AG09319 (cell line): ENCODE data around the gene DPM2.

Experiments
- DNase-seq: peaks from one replicate; pipeline ENCODE4 v3.0.0-alpha.2; 2010; ENCODE audit warnings: low read depth; ENCODE audit errors: extremely low read depth
- TF ChIP-seq, protein P1 (sequence below): IDR thresholded peaks from 2 replicates; pipeline ENCODE4 v1.5.1; 2011; ENCODE audit warnings: low read depth, mild to moderate bottlenecking, inconsistent platforms, low read length, moderate library complexity

DPM2 gene

DNA sequence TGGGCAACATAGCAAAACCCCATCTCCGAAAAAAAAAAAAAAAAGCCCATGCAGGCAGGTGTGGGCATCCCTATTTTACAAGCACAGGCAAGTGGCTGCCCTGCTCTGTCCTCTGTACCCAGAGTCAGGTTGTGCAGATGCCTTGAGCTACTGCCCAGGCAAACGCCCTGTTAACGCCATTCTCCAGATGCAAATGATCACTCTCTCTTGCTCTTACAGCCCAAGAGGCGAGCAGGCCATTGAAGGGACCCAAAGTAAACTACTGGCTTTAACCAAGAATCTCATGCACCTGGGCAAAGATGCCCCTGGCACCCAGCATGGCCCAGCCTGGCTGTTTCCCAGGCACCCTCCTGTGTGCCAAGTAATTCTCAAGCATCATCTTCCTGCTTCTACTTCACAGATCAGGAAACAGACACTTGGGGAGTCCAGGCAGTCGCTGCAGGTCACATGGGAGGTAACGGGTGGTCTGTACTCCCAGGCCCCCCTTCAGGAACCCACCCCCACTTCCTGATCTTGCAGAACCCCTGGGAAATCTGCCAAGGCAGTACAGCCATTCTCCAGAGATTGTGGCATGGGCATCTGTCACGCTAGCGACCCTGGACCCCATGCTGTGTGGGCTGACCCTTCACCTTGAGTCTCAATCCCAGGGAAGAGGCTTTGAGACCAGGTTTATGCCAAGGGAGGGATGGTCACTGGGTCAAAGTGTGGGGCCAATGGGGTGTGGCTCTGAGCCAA is 28.9 kb upstream of the DPM2 start:
- DNase-seq = no peak
- TF ChIP-seq, protein P1, sequence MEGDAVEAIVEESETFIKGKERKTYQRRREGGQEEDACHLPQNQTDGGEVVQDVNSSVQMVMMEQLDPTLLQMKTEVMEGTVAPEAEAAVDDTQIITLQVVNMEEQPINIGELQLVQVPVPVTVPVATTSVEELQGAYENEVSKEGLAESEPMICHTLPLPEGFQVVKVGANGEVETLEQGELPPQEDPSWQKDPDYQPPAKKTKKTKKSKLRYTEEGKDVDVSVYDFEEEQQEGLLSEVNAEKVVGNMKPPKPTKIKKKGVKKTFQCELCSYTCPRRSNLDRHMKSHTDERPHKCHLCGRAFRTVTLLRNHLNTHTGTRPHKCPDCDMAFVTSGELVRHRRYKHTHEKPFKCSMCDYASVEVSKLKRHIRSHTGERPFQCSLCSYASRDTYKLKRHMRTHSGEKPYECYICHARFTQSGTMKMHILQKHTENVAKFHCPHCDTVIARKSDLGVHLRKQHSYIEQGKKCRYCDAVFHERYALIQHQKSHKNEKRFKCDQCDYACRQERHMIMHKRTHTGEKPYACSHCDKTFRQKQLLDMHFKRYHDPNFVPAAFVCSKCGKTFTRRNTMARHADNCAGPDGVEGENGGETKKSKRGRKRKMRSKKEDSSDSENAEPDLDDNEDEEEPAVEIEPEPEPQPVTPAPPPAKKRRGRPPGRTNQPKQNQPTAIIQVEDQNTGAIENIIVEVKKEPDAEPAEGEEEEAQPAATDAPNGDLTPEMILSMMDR = no peak

DNA sequence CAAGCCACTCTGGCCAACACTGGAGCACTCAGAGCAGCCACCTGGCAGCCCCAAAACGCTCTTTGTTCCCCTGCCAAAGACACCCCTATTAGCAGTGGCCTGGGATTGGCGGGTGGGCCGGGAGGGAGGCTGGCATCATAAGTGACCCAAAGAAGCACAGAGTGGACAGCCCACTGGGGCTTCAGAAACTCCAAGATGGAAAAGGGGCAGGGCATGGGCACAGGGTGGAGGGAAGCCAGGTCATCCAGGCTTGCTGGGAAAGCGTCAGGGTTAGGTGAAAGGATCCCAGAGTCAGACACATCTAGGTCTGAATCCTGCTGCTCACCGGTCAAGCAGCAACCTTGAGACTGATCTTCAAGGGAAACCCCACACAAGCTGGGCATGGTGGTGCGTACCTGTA is 28.3 kb upstream of the DPM2 start:
- no peak for DNase-seq
- TF ChIP-seq, protein P1 = no peak

DNA sequence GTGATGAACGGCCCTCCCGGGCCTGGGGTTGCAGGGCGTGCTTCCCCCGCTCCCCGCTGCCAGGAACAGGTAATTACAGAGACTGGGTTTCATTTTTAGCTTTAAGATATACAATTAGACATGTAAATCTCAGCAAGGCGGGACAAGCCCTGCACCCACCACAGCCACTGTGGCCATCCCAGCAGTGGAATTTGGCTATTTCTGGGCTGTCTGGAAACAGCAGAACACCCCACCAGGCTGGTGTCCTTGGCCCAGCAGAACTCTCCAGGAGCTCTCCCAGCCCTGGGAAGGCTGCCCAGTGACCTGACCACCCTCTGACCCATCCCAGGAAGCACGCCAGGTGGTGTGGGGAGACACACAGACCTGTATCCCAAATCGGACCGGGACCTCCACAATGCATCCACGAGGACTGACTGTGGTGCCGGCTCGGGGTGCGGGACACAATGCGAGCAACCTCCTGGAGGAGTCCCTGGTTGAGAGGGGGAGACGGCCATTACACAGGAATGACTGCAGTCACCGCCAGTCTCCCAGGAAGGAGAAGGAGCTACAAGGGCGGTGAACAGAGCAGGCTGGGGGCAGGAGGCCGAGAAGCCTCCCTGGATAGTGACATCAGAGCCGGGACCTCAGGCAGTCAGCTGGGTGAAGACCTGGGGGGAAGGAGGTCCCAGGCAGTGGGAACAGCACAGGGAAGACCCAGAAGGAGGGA is 25.9 kb upstream of the DPM2 start:
- DNase-seq = no peak
- TF ChIP-seq, protein P1 = no peak

DNA sequence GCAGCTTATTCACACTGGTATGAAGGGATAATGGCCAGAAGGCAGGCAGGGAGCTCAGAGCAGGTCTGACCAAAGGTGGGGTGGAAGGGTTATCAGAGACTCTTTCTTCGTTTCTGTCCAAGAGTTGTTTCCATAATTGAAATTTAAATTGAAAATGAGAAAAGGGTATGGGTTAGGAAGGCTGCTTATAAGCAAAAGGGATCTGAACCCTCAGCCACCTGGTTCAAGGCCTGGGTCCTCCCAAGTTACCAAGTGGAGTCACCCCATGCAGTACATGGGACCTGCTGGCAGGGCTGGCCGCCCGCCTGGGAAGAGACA is 25.3 kb upstream of the DPM2 start:
- no peak for DNase-seq
- TF ChIP-seq, protein P1 = no peak

DNA sequence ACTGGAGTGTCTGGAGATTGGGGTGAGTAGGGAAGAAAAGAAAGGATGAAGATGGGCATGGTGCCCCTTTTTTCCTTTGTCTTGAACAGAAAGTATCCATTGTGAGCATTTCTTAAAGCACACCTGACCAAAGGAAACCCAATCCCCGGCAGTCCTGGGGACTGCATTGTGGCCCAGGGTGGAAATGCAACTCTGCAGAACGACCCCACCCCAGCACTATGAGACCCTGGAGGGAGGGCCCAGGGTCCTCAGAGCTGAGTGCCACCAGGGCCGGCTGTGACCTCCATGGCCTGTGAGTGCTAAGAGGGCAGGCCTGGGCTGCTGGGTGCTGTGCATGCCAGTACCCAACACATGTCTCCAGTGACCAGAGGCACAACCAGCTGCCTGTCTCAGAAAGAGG is 24.6 kb upstream of the DPM2 start:
- no peak for DNase-seq
- TF ChIP-seq, protein P1 = no peak

DNA sequence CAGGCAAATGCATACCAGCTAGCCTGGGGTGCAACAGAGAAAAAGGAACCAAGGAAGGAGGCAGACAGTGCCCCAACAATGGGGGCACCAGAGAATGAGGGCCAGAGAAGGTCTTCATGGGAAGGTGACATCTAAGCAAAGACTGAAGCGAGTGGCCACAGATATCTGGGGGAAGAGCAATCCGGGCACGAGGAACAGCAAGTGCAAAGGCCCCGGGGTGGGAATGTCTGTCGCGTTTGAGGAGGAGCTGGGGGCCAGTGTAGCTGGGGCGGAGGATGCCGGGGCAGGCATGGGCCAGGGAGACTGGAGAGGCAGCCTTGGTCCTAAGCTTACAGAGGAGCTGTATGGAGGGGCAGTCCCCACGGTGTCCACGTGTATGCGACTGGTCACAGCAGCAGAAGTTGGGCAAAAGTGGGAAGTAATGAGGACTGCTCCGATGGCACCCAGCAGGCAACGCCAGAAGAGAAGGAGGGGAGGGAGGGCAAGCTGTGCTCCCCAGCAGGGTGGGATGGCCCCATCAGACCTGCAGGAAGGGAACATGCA is 24.0 kb upstream of the DPM2 start:
- TF ChIP-seq, protein P1 = no peak
- DNase-seq = no peak

DNA sequence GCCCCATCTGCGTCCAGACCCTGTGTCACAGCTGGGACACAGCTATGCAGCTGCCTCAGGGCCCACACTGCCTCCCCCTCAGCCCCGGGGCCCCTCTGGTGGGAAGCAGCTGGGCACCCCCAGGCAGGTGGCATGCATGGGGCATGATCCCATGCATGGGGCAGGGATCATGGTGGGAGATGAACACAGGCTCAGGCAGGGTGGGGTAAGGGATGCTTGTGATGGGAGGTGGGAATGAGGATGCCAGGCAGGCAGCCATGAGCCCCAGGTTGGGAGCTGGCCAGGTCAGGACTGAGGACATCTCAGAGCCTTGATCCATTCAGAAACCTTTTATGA is 23.5 kb upstream of the DPM2 start:
- no peak for DNase-seq
- TF ChIP-seq, protein P1 = no peak
